ENCODE measurements around the gene TGM4.

DNA sequence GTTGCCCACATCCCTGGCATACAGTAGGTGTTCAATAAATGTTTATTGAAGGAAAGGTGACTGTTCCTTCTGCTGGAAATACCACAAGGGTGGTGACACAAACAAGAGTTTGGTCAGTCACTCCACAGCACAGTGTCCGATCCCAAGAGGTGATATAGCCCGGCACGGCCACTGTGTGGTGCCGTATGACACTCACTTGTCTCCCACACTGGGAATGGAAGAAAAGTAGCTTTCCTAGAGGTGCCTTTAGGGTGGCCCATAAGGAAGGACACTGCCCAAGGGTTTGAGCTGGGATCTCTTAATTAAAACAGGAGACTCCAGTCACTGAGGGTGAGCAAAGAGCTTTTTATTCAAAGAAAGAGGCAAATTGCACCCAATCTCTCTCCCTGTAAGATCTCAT, 40.5 kb downstream of the TGM4 start:
- TF ChIP-seq CTCF (IDR thresholded peaks at IDR 0.05) (no peak), EZH2 (IDR thresholded peaks at IDR 0.05; ENCODE audit: borderline replicate concordance, insufficient read depth, low read depth, low read length, poor library complexity, severe bottlenecking) (no peak)
